Measurements from ENCODE around the gene GAS2L1.
A peak's percentile ranks its signal among the peaks of the same experiment; 100 is the strongest.

The GAS2L1 gene

DNA sequence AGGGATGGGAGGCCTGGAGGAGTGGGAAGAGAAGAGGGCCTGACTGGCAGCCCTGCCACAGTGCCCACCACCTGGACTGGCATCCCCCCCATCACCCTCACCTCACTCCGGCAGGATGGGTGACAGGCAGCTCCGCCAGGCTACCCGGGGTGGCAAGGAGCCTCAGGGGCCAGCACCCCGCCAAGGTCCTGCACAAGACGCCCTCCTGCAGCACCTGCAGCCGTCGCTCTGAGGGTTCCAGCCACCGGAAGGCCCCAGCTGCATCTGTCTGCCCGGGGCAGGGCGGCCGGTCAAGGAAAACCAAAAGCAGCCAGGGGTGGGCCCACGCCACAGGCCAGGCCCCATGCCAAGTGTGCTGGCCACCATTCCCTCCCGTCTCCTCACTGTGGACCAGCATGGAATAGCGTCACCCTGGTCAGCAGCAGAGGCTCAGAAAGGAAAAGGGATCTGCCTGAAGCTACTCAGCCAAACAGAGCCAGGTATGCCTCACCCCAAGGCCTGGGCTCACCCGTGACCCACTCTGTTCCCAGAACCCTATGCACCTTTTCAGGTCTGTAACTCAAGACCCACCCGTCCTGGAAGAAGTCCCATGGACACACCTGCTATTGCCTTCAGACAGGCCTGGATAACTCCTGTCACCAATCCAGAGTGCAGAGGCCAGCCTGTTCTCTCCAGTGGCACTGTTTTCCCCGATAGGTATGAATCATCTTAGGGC lies 45.7 kb upstream of the GAS2L1 start:
- no peak for TF ChIP-seq CTCF (IDR thresholded peaks at IDR 0.05; ENCODE audit: low read depth, low read length, missing control alignments)
- peaks cover 3% of the 10 kb centered on the region for H3K36me3 ChIP-seq (replicated peaks)
- in situ Hi-C loops (cut with HindIII; ENCODE audit: low pct_ligation_motif_present, low sequenced_read_pairs), result no loop called here
- H3K27ac ChIP-seq, result no peak overlapping the region
- DNase-seq, result no peak
- H3K27me3 ChIP-seq (replicated peaks), result no peaks in the 10 kb centered on the region
- no peak overlapping the region for H3K4me3 ChIP-seq (ENCODE audit: low read depth, low read length)

GRCh38 chr22:29263791-29264276 lies 42.6 kb upstream of the GAS2L1 start:
- in situ Hi-C loops (cut with HindIII; ENCODE audit: low pct_ligation_motif_present, low sequenced_read_pairs), result no loop called here
- no peak for DNase-seq
- Histone ChIP-seq H3K27ac (no peak overlapping the region), H3K27me3 (replicated peaks) (no peaks in the 10 kb centered on the region), H3K4me3 (ENCODE audit: low read depth, low read length) (no peak overlapping the region), H3K36me3 (replicated peaks) (peaks cover 6% of the 10 kb centered on the region)
- TF ChIP-seq CTCF (IDR thresholded peaks at IDR 0.05; ENCODE audit: low read depth, low read length, missing control alignments), result no peak

DNA sequence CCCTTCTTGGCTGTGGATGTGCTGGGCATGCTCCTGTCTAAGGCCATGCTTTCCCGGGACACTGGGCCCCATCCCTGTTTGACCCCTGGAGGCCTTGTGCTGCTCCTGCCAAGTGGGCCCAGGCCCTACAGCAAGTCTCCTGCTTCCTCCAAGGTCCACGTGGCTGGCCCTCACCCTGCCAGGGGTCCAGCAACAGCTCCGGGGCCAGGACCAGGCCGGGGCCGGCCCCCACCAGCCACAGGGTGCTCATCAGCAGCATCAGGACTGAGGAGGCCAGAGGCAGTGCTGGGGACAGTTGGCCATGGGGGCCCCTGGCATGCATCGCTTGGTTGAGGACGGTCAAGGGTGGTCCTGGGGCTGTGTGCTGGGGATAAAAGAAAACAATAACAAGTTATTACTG lies 41.1 kb upstream of the GAS2L1 start:
- in situ Hi-C loops (cut with HindIII; ENCODE audit: low pct_ligation_motif_present, low sequenced_read_pairs), result no loop called here
- no peaks in the 10 kb centered on the region for H3K27me3 ChIP-seq (replicated peaks)
- H3K36me3 ChIP-seq (replicated peaks), result peaks cover 12% of the 10 kb centered on the region
- DNase-seq, result no peak
- H3K27ac ChIP-seq, result no peak overlapping the region
- no peak for TF ChIP-seq CTCF (IDR thresholded peaks at IDR 0.05; ENCODE audit: low read depth, low read length, missing control alignments)
- no peak overlapping the region for H3K4me3 ChIP-seq (ENCODE audit: low read depth, low read length)

DNA sequence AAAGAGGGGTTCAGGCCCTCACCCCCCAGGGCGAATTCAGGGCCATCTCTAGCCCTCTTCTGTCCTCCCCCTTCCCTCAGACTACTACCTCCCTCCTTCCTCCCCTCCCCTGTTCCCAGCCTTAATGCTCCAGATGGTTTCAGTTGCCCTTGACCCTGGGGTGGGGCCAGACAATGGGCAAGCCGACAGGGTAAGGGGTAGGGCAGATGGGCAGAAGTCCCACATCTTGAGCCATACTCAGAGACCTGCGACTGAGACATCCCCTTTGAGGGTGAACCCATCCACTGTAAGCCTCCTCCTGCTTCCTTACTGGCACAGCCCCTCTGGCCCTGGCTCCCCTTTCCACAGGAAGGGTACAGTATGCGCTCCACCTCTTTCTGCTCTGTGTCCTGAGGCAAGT lies 40.5 kb upstream of the GAS2L1 start:
- in situ Hi-C loops (cut with HindIII; ENCODE audit: low pct_ligation_motif_present, low sequenced_read_pairs), result no loop called here
- no peak overlapping the region for H3K4me3 ChIP-seq (ENCODE audit: low read depth, low read length)
- no peak overlapping the region for H3K27ac ChIP-seq
- no peaks in the 10 kb centered on the region for H3K27me3 ChIP-seq (replicated peaks)
- peaks cover 12% of the 10 kb centered on the region for H3K36me3 ChIP-seq (replicated peaks)
- DNase-seq, result no peak
- no peak for TF ChIP-seq CTCF (IDR thresholded peaks at IDR 0.05; ENCODE audit: low read depth, low read length, missing control alignments)

DNA sequence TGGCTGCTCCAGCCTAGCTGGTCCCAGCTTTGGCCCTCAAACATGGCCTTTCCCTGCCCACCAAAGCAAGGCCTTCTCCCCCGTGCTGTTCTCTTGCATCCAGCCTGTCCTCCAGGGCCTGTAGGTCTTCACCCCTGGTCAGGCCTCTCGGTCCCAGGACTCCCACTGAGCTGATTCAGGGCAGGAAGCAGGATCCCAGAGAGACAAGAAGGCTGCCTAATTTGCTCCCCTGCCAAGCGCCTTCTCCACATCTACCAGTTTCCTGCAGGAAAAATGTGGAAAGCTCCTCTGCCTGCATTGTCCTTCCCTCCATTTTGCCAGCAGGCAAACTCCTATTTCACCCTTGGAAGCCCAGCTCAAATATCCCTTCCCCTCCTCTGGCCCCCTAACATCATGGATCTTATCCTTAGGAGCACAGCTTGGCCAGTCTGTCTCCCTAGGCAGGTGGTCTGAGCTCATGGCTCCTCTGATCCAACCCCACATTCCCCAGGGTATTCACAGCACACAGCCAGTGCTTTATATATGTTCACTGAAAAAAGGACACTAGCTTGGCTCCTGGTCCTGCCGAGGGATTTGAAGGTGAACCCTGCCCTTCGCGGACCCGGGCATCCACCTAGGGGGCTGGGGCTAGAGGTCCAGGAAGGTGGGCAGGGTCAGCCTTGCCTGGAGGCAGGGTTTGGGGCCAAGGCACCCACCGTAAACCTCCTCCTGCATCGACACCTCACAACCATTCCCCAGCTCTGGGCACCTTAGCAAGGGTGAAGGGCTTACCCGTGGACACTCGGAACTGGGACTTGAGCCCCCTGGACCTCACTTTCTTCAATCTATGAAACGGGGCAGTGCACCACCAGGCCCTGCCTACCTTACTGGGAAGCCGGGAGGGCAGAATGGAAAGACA lies 39.6 kb upstream of the GAS2L1 start:
- H3K27ac ChIP-seq, result peak overlapping the region; percentile 100
- H3K27me3 ChIP-seq (replicated peaks), result no peaks in the 10 kb centered on the region
- in situ Hi-C loops (cut with HindIII; ENCODE audit: low pct_ligation_motif_present, low sequenced_read_pairs), result no loop called here
- no peak for TF ChIP-seq CTCF (IDR thresholded peaks at IDR 0.05; ENCODE audit: low read depth, low read length, missing control alignments)
- peaks cover 16% of the 10 kb centered on the region for H3K36me3 ChIP-seq (replicated peaks)
- no peak for DNase-seq
- H3K4me3 ChIP-seq (ENCODE audit: low read depth, low read length), result peak overlapping the region; percentile 86

All from brain microvascular endothelial cell (primary cell).